G401.6 (cell line): Measurements from ENCODE around the gene NR6A1.
"Not testable (repeated sequence)": the region's sequence is repeated elsewhere in the genome, so short reads cannot be mapped to it uniquely, and the experiment has no call there.

Experiments used
- FAIRE-seq: peaks from 2 replicates; lab custom pipeline; 2012; peaks lifted over from hg19 to GRCh38; lab: Jason Lieb, UNC

The NR6A1 gene

DNA sequence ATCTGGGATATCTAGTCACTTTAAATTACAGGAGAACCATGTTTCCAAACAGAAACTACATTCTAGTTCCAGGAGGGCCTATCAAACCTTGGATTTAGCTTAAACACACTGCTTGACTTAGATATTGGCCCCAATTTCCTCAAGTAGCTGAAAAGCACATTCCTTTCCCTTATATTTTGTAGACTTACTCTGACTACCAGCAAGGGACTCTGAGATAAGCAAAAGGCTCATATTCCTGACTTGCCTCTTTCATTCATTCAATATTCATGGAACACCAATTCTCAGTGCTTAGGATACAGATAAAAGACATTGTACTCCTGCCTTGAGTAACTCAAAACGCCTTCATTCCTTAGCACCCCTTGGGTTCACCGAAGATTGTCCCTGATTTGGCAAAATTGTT is 11.8 kb downstream of the NR6A1 start:
- peak; percentile 15 for FAIRE-seq

DNA sequence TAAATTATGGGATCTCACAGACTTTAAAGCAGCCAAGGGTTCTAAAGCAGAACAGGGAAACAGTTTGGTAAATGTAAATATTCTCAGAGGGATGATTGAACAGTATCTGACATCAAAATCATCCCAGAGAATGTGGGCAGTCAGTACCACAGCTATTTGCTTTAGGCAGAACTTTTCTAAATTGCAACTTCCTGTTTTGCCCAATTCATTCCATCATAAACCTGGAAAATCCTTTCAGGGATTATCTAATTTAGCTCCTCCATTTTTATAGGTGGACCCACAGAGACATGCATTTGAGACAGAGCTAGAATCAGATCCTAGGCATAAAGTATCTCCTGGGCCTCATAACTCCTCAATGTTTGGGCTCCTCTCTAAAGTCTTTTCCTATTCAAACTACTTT is 12.4 kb downstream of the NR6A1 start:
- FAIRE-seq: peak; percentile 19

DNA sequence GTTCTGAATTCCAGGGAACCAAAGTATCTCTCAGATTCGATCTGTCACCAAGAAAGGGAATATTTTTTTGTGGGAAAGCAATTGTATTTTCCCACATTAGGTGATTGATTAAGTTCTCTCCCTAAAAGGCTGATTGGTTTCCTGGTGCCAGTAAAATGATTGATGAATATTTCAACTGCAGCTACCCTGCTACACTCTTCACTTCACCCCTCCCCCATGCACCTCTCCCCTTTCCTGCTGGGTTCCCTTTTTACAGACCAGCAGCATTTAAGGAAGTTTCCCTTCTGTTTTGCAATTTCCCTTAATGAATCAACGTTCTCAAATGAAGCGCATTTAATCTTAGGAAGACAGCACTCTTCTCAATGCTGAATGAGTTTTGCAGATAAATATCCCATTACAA is 13.1 kb downstream of the NR6A1 start:
- FAIRE-seq: no peak

DNA sequence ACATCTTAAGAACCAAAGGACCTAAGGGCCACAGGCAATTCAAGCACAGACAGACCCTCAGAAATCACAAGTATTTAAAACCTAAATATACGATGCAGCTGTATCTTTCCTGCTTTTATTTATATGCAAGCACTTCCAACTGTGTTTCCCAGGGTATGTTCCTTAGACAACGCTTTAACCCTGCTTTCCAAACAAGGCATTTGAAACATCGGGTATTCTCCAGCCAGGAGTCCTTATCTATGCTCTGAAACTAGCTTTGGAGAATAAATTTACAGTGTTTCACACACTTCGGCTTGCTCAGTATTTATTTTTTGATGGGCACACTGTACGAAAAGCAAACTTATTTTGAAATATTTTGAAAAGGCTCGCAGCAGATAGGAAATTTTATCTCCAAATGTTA is 13.5 kb downstream of the NR6A1 start:
- FAIRE-seq: peak; percentile 73

DNA sequence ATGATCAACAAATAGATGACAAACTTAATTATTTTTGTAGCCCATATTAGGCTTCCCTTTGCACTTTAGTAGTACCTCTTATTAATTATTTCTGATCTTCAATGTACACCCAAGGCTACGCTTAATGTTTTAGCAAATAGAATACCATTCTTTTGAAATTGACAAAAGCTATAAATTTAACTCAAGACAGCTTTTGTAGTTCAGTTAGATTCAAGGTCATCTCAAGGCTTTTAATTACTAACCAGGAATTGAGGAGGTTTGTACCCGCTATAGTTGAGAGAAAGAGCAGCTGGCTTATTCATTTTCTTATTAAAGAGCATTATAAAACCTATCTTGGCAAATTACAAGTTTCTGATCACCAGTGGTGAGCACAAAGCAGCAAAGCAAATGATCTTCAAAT is 15.1 kb downstream of the NR6A1 start:
- peak; percentile 3 for FAIRE-seq

DNA sequence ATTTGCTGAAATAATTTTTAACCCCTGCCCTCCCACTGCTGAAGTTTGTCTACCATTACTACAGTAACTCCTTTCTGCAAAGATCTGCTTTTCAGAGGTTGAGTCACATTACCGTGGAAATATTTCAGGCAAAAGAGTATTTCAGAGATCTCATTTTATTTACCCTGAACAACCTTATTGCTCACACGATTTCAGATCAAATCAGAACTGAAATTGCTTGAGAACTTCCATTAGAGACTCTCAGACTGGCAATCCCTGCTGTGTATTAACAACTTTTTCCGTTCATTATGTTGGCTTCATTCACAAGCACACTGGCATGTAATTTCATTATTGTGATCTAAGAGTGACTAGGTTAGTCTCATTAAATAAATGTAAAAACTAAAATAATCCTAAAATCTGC is 16.1 kb downstream of the NR6A1 start:
- FAIRE-seq: no peak

DNA sequence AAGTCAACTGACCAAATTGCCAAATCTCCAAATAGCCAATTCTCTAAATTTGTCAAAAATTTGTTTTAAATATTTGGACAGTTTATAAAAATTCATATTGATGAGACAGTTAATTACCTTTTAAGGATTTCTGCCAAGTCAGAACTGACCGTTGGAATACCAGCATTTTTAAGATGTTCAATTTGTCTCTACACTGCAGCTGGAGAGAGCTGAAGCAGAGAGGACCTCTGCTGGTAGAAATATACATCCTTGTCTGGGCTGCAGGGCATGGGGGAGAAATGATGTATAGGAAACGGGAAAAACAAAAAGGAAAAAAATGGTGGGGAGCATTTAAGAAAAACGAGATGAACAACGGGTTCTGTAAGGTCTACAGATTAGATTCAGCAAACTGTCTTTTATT is 16.8 kb downstream of the NR6A1 start:
- peak; percentile 96 for FAIRE-seq

DNA sequence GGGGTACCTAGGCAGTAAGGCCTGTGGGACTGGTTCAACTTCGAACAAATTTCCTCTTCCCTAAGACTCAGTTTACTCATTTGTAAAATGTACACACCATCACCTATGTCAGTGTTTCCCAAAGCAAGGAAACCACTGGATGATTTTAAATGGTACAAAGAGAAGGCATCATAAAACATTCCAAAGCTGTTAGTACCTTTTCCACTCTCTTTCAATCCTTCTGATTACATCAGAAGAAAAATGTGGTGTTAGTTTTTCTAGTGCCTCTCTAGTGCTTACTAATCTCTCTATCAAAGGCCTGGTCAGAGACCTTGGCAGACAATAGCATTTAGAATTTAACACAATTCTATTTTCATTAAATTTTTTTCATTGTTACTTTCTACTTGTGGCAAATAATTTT is 18.1 kb downstream of the NR6A1 start:
- FAIRE-seq: peak; percentile 77

DNA sequence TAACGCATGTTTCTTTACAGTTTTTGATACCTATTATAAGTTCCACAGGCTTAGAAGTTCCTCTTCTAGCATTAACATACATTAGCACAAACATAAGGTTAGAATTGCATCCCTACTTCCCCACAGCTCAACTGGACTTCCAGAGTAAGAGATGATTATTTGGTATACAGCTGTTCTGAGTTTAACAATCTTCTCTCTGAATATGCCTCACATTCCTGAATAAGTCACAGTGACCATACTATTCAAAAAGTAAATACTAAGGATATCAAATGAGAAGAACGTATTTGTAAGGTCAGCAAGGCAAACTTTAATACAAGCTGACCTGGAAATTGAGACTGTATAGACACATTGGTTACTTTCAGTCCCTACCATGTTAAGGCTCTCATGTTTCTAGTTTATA is 21.3 kb downstream of the NR6A1 start:
- FAIRE-seq: no peak

DNA sequence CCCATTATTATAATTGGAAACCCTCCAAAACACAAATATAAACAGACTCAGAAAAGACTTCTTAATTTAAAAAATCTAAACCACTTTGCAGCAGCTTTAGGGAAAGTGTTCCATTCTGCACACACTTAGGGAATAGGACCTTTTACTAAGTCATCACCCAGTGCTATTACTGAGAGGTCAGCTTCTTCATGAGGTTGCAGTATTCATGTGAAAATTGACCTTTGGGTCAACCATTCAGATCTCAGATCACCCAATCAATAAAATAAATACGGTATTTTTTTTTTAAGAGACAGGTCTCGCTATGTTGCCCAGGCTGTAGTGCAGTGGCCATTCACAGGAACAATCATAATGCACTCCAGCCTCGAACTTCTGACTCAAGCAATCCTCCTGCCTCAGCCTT is 21.8 kb downstream of the NR6A1 start:
- FAIRE-seq: no peak

DNA sequence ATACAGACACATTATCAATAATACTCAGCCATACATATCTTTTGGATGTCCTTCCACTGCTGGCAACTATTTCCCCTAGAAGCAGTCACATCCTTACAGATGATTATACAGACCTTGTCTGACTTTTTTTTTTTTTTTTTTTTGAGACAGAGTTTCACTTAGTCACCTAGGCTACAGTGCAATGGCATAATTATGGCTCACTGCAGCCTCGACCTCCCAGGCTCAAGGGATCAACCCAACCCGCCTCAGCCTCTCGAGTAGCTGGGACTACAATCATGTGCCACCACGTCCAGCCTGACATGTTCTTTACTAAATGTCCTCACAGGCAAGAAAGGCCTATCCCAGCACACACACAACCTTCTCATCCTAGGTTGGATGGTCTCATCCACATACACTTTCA is 24.0 kb downstream of the NR6A1 start:
- no peak for FAIRE-seq

DNA sequence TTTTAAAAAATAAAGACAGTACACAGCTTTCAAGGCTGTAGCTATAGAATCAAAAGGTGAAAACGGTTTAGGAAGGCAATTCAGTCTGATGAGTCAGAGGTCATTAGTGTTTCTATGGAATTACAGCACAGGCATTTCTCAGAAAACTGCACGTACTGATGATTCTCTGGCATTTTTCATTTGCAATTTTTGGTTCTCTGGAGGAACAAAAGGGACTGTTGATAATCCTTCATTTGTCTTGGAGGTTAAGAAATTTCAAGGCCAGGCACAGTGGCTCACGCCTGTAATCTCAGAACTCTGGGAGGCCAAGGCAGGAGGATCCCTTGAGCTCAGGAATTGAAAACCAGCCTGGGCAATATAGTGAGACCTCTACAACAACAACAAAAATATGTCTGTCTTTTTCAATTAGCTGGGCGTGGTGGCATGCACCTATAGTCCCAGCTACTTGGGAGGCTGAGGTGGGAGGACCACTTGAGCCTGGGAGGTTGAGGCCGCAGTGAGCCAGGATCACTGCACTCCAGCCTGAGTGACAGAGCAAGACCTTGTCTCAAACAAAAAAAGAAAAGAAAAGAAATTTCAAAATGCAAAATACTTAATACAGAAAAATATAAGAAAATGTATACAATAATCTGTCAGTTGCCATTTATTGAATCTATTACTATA is 27.3 kb downstream of the NR6A1 start:
- no peak for FAIRE-seq

DNA sequence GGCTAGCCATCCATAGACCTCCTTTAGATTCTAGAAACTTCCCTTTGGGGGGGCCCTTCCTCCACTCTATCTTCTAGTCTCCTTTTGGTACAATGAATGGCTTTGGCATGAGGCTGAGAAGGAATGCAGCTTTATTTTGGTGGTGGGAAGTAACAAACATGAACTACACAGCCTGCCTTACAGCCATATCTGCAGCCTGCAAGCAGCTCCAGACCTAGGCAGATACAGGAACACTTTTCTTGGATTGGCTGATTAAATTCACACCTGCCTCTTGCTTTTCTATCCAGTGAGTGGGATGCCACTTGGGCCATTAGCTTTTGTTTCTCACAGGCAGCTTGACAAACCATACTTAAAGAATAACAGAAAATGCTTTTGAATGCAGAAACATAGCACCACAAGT is 28.2 kb downstream of the NR6A1 start:
- peak; percentile 3 for FAIRE-seq

DNA sequence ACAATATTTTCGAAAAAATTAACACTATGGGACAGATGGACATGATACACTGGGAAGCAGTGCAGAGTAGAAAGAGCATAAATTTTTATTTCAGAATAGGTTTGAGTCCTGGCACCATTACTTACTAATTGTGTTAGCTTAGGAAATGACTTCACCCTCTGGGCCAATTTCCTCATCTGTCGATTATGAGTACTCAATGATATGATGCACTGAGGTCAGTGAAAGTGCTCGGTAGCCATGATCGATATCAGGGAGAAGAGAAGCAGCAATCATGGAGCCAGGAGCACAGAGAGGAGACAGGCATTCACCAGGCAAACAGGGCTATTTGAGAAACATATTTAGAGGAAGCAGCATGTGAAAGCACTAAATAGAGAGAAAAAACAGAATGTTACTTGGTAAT is 29.4 kb downstream of the NR6A1 start:
- no peak for FAIRE-seq

DNA sequence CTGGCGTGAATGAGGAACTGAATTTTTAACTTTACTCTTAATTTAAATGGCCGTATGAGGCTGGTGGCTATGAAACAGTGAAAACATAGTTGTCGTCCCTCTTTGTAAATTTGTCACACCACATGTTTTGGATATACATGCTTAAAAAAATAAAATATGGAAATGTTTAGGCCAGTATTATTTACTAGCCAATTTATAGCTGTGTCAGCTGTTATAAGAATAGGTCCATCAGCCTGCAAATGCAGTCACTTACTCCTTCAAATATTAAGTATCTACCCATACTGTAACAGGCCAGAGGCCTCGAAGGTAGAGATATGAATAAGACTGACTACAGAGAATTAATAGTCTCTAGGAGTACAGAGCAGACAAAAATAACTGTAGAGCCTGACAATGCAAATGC is 30.0 kb downstream of the NR6A1 start:
- FAIRE-seq: no peak

DNA sequence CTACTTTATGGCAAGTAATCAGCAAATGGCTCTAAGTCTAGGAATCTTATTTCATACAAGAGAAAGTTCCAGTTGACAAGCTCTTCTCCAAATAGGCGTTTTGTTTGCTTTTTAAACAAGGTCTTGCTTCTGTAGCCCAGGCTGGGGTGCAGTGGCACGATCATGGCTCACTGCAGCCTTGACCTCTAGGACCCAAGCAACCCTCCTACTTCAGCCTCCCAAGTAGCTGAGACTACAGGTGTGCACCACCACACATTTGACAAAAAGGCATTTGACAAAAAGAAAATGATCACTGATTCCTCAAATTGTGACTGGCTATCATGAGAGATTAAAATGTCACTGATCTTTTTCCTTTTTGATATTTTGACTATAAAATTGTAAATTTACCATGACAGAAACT is 31.8 kb downstream of the NR6A1 start:
- FAIRE-seq: no peak

DNA sequence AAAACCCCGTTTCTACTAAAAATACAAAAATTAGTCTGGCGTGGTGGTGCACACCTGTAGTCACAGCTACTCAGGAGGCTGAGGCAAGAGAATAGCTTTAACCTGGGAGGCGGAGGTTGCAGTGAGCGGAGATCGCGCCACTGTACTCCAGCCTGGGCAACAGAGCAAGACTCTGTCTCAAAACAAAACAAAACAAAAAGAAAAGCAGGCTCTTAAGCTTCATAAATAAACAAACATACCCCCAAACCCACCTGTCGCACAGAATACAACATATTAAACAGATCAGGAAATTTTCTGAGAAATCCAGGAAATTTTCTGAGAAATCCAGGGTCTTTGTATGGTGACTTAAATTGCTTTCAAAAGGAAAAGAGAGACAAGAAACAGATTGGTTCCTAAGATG is 33.0 kb downstream of the NR6A1 start:
- FAIRE-seq: not testable (repeated sequence)

DNA sequence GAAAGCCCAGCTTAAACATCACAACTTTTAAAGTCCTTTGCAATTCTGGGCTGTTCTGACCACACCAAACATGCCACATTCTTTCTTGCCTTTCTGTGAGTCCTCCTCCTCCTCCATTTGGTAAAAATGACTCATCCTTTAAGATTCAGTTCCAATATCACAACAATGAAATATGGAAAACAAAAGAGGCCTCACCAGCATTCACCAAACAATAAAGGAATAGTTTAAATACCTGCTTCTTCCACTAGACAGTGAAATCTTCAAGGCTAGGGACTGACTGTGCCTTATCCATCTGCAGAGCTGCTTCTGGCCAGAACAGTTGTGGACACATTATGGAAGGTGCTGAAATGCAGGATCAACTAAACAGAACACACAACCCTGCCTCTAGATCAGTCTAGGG is 36.0 kb downstream of the NR6A1 start:
- FAIRE-seq: no peak

DNA sequence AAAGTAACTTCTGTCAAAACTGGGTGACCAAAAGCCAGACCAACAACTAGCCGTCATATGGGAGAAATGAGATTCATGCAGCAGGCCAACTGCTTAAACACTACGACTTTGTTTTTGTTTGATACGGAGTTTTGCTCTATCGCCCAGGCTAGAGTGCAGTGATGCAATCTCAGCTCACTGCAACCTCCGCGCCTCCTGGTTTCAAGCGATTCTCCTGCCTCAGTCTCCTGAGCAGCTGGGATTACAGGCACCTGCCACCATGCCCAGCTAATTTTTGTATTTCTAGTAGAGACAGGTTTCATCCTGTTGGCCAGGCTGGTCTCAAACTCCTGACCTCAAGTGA is 36.4 kb downstream of the NR6A1 start:
- FAIRE-seq: not testable (repeated sequence)

DNA sequence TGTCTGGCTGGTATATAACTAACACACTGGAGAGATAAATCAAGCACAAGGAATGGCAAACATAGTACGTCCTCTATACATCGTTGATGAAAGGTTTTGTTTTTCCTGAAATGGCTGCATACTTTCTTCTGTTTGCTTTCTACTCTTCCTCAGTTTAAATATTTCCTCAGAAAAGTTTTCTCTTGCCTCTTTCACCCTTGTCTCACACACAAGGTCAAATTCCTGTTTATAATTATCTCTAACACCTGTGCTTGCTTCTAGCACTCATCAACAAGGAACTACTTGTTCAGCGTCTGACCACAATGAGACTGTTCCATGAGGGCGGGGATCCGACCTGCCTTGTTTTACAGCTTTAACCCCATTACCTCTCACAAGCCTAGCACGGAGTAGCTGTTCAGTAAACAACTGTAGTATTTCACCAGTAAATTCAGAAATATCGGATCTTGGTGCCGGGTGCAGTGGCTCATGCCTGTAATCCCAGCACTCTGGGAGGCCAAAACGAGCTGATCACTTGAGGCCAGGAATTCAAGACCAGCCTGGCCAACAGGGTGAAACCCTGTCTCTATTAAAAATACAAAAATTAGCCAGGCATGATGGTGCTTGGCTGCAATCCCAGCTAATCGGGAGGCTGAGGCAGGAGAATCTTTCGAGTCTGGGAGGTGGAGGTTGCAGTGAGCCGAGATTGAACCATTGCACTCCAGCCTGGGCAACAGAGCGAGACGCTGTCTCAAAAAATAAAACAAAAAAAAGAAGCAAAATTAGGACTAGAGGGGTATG is 37.0 kb downstream of the NR6A1 start:
- FAIRE-seq: no peak

DNA sequence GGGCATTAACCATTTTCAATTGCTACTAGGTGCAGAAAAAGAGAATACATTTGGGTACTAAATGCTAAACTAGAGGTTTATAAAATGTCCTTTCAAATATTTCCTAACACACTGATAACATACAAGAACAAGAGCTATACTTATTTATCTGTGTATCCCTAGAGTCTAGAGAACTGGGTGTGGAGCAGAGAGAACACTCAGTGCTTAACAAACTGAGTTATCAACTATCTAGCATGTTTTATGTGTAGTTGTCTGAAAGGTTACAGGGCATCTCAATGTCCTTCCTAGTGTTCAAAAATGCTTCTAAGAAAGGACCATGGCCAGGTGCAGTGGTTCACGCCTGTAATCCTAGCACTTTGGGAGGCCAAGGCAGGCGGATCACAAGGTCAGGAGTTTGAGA is 40.3 kb downstream of the NR6A1 start:
- no peak for FAIRE-seq

DNA sequence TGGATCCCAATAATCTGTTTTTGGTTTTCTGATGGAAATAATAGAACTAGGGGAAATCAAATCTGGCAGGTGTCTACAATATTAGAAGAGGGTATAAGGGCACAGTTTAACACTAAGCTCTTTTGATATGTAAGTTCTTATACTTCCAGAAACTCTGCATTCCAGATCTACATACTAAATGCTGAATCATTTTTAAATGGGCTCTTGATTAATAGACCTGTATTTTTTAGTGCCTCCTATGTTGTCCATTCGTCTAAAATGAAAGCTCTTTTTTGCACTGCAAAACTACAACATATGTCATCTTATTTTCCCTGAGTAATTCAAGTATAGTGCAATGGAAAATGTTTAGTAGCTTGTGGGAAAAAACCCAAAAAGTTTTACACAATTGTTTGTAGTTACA is 44.2 kb downstream of the NR6A1 start:
- FAIRE-seq: no peak

DNA sequence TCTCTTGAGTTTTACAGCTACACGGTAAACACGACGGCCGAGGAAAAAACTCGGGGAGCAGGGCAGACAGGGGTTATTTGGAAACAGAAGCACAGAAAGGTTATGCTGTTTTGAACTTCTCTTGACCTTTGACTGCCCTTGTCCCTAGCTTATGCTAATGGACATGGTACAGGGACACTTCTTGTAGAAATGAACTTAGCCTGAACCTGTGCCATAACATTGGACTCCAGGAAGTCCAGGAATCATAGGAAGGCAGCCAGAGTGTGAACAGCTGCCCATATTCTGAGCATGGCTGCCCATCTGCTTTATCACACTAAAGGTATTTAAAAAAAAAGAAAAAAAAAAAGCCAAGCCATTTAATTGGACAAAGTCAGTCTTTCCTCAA is 46.1 kb downstream of the NR6A1 start:
- no peak for FAIRE-seq

DNA sequence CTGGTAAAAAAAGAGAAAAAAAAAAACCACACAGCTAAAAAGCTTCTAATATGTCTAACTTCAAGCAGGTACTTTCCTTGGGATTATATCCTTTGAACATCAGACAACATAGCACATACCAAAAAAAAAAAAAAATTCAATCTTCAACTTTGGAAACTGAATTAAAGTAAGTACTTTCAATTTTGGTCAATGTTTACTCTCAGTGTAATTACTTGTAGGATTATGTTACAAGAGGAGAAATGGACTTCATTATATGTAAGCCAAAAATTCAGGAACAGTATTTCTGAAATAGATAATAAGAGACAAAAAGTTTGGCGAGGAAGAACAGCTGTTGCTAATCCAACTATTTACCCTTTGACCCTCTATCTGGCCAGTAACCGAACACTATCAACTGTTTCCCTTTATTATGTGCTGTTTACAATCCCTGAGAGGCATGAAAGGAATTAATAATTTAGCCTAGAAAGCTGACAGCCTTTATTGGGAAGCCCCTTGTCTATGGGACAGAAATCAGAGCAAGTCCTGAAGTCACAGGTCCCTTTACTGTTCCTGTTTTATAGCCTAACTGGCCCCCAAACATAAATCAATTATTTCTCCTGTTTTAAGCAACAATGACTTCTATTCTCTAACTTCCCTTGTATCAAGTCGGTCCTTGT is 46.6 kb downstream of the NR6A1 start:
- peak; percentile 56 for FAIRE-seq
